Naive thymus-derived CD4-positive, alpha-beta T cell (primary cell): ENCODE data around the gene RBMX. TPM values are rescaled to one million over a fixed set of nuclear protein-coding genes. Genes with fewer than 3 reads are reported as not detected.
A peak's percentile ranks its signal among the peaks of the same experiment; 100 is the strongest.

ENCODE experiments used
- ATAC-seq: fragments of 150-1000 bp; cut with Tn5 transposase; 2 replicates; pipeline ENCODE4 v1.10.0; 2021; ENCODE audit warnings: mild to moderate bottlenecking, moderate library complexity
- CTCF ChIA-PET: fragments of 350-600 bp; sonication (Branson Sonifier 250); formaldehyde crosslinking; loops from one replicate; lab custom pipeline; 2021; ENCODE audit warnings: antibody characterized with exemption; lab: Charles Lee
- POLR2A ChIA-PET: fragments of 350-600 bp; sonication (Branson Sonifier 250); formaldehyde crosslinking; loops from one replicate; lab custom pipeline; 2021; ENCODE audit warnings: antibody characterized with exemption, inconsistent platforms; lab: Charles Lee
- DNase-seq, 9 donors: peaks; one replicate each; pipeline versions ENCODE4 v3.0.0 to v3.0.0-alpha.2; 2020 to 2022; ENCODE audit warnings: mixed read lengths in 1 of 9
- H3K27ac ChIP-seq: one replicate; pipeline ENCODE4 v1.7.0; 2013; ENCODE audit warnings: mild to moderate bottlenecking, low read depth, low read length, moderate library complexity
- H3K27me3 ChIP-seq, 2 donors: one replicate each; pipeline ENCODE4 v1.7.0; 2013; ENCODE audit warnings: low read length in 2 of 2, mild to moderate bottlenecking in 2 of 2, moderate library complexity in 2 of 2; ENCODE audit not compliant: control insufficient read depth in 2 of 2, insufficient read depth in 2 of 2
- H3K36me3 ChIP-seq, 3 experiments: 1 replicate in 2 of 3; 2 replicates in 1 of 3; pipeline ENCODE4 v1.7.0; 2013; ENCODE audit warnings: low read length in 3 of 3, mild to moderate bottlenecking in 3 of 3, moderate library complexity in 1 of 3; ENCODE audit not compliant: insufficient read depth in 3 of 3, control insufficient read depth in 2 of 3
- H3K4me1 ChIP-seq, 2 donors: one replicate each; pipeline ENCODE4 v1.7.0; 2013; ENCODE audit warnings: low read length in 2 of 2, mild to moderate bottlenecking in 2 of 2, moderate library complexity in 1 of 2; ENCODE audit not compliant: control insufficient read depth in 2 of 2, insufficient read depth in 2 of 2
- H3K4me3 ChIP-seq: 2 replicates; pipeline ENCODE4 v1.7.0; 2013; ENCODE audit warnings: mild to moderate bottlenecking, low read length
- H3K9me3 ChIP-seq, 3 experiments: 1 replicate in 2 of 3; 2 replicates in 1 of 3; pipeline ENCODE4 v1.7.0; 2013; ENCODE audit warnings: low read length in 3 of 3; ENCODE audit not compliant: control insufficient read depth in 2 of 3
- H3K27ac Mint-ChIP-seq, 9 donors: one replicate each; pipeline ENCODE4 v1.8.0; 2020 to 2022; ENCODE audit warnings: mixed read lengths in 9 of 9, mild to moderate bottlenecking in 8 of 9, moderate library complexity in 5 of 9, inconsistent platforms in 2 of 9
- H3K27me3 Mint-ChIP-seq, 5 donors: one replicate each; pipeline ENCODE4 v1.8.0; 2021 to 2022; ENCODE audit warnings: mixed read lengths in 5 of 5, mild to moderate bottlenecking in 1 of 5
- H3K36me3 Mint-ChIP-seq, 5 donors: one replicate each; pipeline ENCODE4 v1.8.0; 2020 to 2022; ENCODE audit warnings: mixed read lengths in 5 of 5, mild to moderate bottlenecking in 3 of 5, inconsistent platforms in 1 of 5
- H3K4me1 Mint-ChIP-seq, 7 donors: one replicate each; pipeline ENCODE4 v1.8.0; 2020 to 2022; ENCODE audit warnings: mixed read lengths in 7 of 7, mild to moderate bottlenecking in 3 of 7, inconsistent platforms in 1 of 7
- H3K4me3 Mint-ChIP-seq, 10 donors: one replicate each; pipeline ENCODE4 v1.8.0; 2020 to 2022; ENCODE audit warnings: mild to moderate bottlenecking in 10 of 10, mixed read lengths in 10 of 10, moderate library complexity in 6 of 10, inconsistent platforms in 2 of 10
- H3K9me3 Mint-ChIP-seq, 11 donors: one replicate each; pipeline ENCODE4 v1.8.0; 2020 to 2022; ENCODE audit warnings: mixed read lengths in 11 of 11, mild to moderate bottlenecking in 4 of 11, inconsistent platforms in 1 of 11, moderate library complexity in 1 of 11
- intact Hi-C, 2 donors: fragments of 100-400 bp; cut with micrococcal nuclease; formaldehyde crosslinking; loops; one replicate each; pipeline ENCODE4 v1.15.1; 2023
- polyA plus RNA-seq, 2 donors: library from polyadenylated mRNA; unstranded; fragments of 300-500 nt; fragmentation: Illumina TruSeq; gene quantifications; one replicate each; pipeline ENCODE4 v1.2.3, GENCODE V29; 2021
- total RNA-seq, 6 experiments: library from RNA in 5 of 6; stranded (reverse) in 5 of 6; gene quantifications; 1 replicate in 5 of 6; 2 replicates in 1 of 6; pipeline ENCODE4 v1.2.3 and lab custom pipeline; 2021 to 2026

RBMX gene
- total and polyA plus RNA-seq, 7 experiments from 2014 or later, result 194 to 263 (median 224) TPM

GRCh38 chrX:136870064-136870463, 10.5 kb downstream of the RBMX start:
- Mint-ChIP-seq H3K27me3 (no peaks in the 10 kb centered on the region), H3K4me1 (peaks cover 0 to 59% (median 36%) of the 10 kb centered on the region in 7 donors), H3K27ac (peak overlapping the region in 6 of 9 donors; percentile 7 to 76 (median 46)), H3K9me3 (peaks cover 0 to 2% (median 0%) of the 10 kb centered on the region in 11 donors), H3K36me3 (peaks cover 0 to 39% (median 29%) of the 10 kb centered on the region in 5 donors), H3K4me3 (peak overlapping the region in 3 of 10 donors; percentile 20 to 60 (median 26))
- Histone ChIP-seq H3K36me3 (peaks cover 5 to 28% (median 19%) of the 10 kb centered on the region in 3 experiments), H3K27ac (no peak overlapping the region), H3K4me3 (no peak overlapping the region), H3K9me3 (no peaks in the 10 kb centered on the region), H3K27me3 (no peaks in the 10 kb centered on the region), H3K4me1 (no peaks in the 10 kb centered on the region)
- intact Hi-C loops, result no loop called here
- ATAC-seq, result no peak
- ChIA-PET CTCF (no interaction called here), POLR2A (interaction anchor here (0.6 to 1.6 kb wide), 5 partner anchors 9 to 120 kb away, joined by 3 to 5 read pairs (median 4); no protein-coding TSS in a partner anchor)
- DNase-seq, result no peak

- Mint-ChIP-seq H3K4me3 (no peak overlapping the region), H3K4me1 (peaks cover 0 to 48% (median 32%) of the 10 kb centered on the region in 7 donors), H3K9me3 (peaks cover 0 to 2% (median 0%) of the 10 kb centered on the region in 11 donors), H3K27me3 (no peaks in the 10 kb centered on the region), H3K36me3 (peaks cover 0 to 30% (median 21%) of the 10 kb centered on the region in 5 donors), H3K27ac (peak overlapping the region in 4 of 9 donors; percentile 7 to 78 (median 32))
- Histone ChIP-seq H3K36me3 (peaks cover 5 to 25% (median 14%) of the 10 kb centered on the region in 3 experiments), H3K9me3 (no peaks in the 10 kb centered on the region), H3K4me1 (no peaks in the 10 kb centered on the region), H3K27me3 (no peaks in the 10 kb centered on the region), H3K4me3 (no peak overlapping the region), H3K27ac (no peak overlapping the region)
- ATAC-seq (no peak), DNase-seq (no peak)
- intact Hi-C loops, result loop anchor here (5.0 to 10.0 kb wide), 2 partner anchors 46 to 86 kb away; partner anchors contain the start of gene ARHGEF6 (in 1 of the 2)
- ChIA-PET CTCF (no interaction called here), POLR2A (interaction anchor here (1.2 to 1.5 kb wide), 2 partner anchors 11 to 28 kb away, joined by 3 to 8 read pairs; partner anchors contain the start of gene RBMX)
Measured at GRCh38 chrX:136868283-136869055, 12.1 kb downstream of the RBMX start.

DNA sequence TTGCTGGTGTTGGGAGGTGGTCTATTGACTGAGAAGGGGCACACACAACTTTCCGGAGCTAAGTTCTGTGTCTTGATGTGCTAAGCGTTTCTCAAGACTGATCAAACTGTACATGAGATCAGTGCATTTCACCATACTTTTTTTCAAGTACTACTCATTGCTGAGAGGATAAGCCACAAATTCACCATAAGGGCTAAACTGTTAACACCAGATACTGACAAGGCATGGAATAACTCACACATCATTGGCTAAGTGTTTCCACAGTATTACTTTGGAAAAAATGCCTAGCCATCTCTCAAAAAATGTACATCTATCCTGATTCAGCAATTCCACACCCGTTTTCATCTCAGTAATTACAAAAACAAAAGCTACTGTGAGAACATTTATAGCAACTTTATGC, 13.0 kb downstream of the RBMX start:
- Histone ChIP-seq H3K36me3 (peaks cover 3 to 23% (median 12%) of the 10 kb centered on the region in 3 experiments), H3K27me3 (no peaks in the 10 kb centered on the region), H3K4me3 (no peak overlapping the region), H3K27ac (no peak overlapping the region), H3K4me1 (no peaks in the 10 kb centered on the region), H3K9me3 (no peaks in the 10 kb centered on the region)
- intact Hi-C loops, result loop anchor here (5.0 to 10.0 kb wide), 2 partner anchors 47 to 85 kb away; partner anchors contain the start of gene ARHGEF6 (in 1 of the 2)
- Mint-ChIP-seq H3K4me3 (no peak overlapping the region), H3K4me1 (peaks cover 0 to 41% (median 29%) of the 10 kb centered on the region in 7 donors), H3K36me3 (peaks cover 0 to 27% (median 20%) of the 10 kb centered on the region in 5 donors), H3K27me3 (no peaks in the 10 kb centered on the region), H3K27ac (peak overlapping the region in 5 of 9 donors; percentile 4 to 56 (median 13)), H3K9me3 (peaks cover 0 to 2% (median 0%) of the 10 kb centered on the region in 11 donors)
- DNase-seq (no peak), ATAC-seq (no peak)
- ChIA-PET CTCF (no interaction called here), POLR2A (interaction anchor here (1.2 to 1.5 kb wide), 3 partner anchors 12 to 99 kb away, joined by 3 to 8 read pairs (median 3); partner anchors contain the start of gene RBMX)

DNA sequence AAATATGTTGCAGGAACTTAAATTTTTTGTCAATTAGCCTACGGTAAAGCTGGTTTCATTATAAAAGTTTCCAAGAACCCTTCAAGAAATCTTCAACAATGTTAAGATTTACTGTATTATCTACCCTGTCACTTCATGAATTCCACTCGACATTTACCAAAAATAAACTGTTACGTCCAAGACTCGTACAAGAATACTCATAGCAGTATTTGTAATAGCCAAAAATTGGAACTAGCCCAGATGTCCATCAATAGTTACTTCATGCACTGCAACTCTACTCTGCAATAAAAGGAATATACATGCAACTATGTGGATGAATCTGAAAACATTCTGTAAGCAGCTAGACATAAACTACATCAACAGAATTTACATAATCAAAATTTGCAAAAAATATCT, 13.4 kb downstream of the RBMX start:
- Mint-ChIP-seq H3K9me3 (peaks cover 0 to 2% (median 0%) of the 10 kb centered on the region in 11 donors), H3K27me3 (no peaks in the 10 kb centered on the region), H3K4me3 (no peak overlapping the region), H3K36me3 (peaks cover 0 to 23% (median 16%) of the 10 kb centered on the region in 5 donors), H3K27ac (peak overlapping the region in 4 of 9 donors; percentile 4 to 56 (median 12)), H3K4me1 (peaks cover 0 to 36% (median 25%) of the 10 kb centered on the region in 7 donors)
- Histone ChIP-seq H3K4me3 (no peak overlapping the region), H3K4me1 (no peaks in the 10 kb centered on the region), H3K27me3 (no peaks in the 10 kb centered on the region), H3K36me3 (peaks cover 0 to 24% (median 8%) of the 10 kb centered on the region in 3 experiments), H3K9me3 (no peaks in the 10 kb centered on the region), H3K27ac (no peak overlapping the region)
- ATAC-seq, result no peak
- ChIA-PET CTCF (no interaction called here), POLR2A (interaction anchor here (1.0 to 1.3 kb wide), 2 partner anchors 98 to 117 kb away, joined by 3 read pairs; no protein-coding TSS in a partner anchor)
- DNase-seq, result no peak
- intact Hi-C loops, result loop anchor here (5.0 to 10.0 kb wide), 2 partner anchors 48 to 85 kb away; partner anchors contain the start of gene ARHGEF6 (in 1 of the 2)

DNA sequence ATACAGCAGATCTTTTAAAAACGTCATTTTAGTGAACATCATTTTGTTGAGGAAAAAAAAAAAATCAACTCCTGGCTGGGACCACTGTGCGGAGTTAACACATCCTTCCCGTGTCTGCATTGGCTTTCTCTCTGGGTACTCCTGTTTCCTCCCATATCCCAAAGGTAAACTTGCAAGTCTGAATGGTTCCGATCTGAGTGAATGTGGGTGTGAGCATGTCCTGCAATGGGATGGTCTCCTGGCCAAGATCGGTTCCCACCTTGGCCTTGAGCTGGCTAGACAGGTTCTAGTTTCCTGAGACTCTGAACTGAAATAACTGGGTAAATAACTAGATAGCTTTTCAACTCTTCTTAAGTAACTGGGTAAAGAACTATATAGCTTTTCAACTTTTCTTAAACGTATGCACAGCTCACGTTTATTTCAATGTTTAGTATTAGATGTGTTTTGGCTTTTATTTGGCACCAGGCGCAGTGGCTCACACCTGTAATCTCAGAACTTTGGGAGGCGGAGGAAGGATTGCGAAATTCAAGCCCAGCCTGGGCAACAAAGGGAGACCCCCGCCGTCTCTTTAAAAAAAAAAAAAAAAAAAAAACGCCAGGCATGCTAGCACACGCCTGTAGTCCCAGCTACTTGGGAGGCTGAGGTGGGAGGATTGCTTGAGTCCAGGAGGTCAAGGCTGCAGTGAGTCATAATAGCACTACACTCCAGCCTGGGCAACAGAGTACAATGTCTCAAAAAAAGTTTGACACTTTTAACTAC, 14.0 kb downstream of the RBMX start:
- H3K36me3 Mint-ChIP-seq, result peaks cover 0 to 23% (median 17%) of the 10 kb centered on the region in 5 donors
- intact Hi-C loops, result loop anchor here (5.0 to 10.0 kb wide), 2 partner anchors 48 to 84 kb away; partner anchors contain the start of gene ARHGEF6 (in 1 of the 2)
- H3K4me1 Mint-ChIP-seq, result peaks cover 5 to 32% (median 26%) of the 10 kb centered on the region in 7 donors
- Histone ChIP-seq H3K27me3 (no peaks in the 10 kb centered on the region), H3K4me1 (no peaks in the 10 kb centered on the region), H3K9me3 (no peaks in the 10 kb centered on the region), H3K27ac (no peak overlapping the region), H3K36me3 (peaks cover 0 to 22% (median 4%) of the 10 kb centered on the region in 3 experiments), H3K4me3 (no peak overlapping the region)
- ATAC-seq (no peak), DNase-seq (no peak)
- ChIA-PET POLR2A (interaction anchor here (0.6 to 1.3 kb wide), 3 partner anchors 98 to 131 kb away, joined by 3 to 4 read pairs (median 3); no protein-coding TSS in a partner anchor), CTCF (no interaction called here)
- peak overlapping the region in 1 of 10 donors; percentile 22 for H3K4me3 Mint-ChIP-seq
- peak overlapping the region in 5 of 9 donors; percentile 45 to 87 (median 71) for H3K27ac Mint-ChIP-seq
- peaks cover 0 to 2% (median 0%) of the 10 kb centered on the region in 11 donors for H3K9me3 Mint-ChIP-seq
- no peaks in the 10 kb centered on the region for H3K27me3 Mint-ChIP-seq
